Activated T-cell treated with anti-CD3 and anti-CD28 coated beads for 1 hour (primary cell): ENCODE data around the gene SLC35F6.

Experiments used
- DNase-seq: peaks from one replicate; pipeline ENCODE4 v3.0.0-alpha.2; 2020; ENCODE audit warnings: low read depth

SLC35F6 gene, protein sequence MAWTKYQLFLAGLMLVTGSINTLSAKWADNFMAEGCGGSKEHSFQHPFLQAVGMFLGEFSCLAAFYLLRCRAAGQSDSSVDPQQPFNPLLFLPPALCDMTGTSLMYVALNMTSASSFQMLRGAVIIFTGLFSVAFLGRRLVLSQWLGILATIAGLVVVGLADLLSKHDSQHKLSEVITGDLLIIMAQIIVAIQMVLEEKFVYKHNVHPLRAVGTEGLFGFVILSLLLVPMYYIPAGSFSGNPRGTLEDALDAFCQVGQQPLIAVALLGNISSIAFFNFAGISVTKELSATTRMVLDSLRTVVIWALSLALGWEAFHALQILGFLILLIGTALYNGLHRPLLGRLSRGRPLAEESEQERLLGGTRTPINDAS

DNA sequence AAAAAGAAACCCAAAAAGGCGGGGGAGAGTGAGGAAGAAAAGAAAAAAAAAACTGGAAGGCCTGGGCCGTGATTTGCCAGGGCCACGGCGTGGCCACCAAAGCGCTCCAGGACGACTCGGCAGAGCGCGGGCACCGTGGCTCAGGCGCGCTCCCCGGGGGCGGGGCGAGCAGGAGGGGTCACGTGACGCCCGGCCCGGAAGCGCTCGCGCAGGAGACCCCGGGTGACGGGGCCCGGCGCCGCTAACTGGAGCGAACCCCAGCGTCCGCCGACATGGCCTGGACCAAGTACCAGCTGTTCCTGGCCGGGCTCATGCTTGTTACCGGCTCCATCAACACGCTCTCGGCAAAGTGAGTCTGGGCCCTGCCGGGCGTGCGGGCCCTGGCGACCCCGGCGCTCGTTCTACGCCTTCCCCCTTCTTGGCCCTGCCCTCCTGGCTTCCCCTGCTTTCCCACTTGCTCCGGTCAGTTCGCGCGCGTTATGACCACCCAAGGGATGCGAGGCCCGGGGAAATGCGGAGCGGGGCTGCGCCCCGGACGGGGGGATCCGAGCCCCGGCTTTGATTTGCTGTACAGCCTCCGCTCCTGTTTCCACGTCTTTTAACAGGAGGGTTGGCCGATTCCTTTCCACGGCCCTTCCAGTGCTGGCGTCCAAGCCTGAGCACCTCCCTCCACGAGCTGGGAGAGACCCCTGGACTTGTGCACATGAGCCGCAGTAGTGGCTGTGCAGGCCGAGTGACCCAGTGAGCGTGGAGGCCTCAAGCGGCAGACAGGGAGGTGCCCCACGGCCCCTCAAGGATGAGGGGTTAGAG, at the start of gene SLC35F6:
TSS of gene SLC35F6 (plus strand) at position 207 of the 810 bp plus-strand sequence. CDS start at position 273, 66 bp downstream.
- peak; percentile 77 for DNase-seq

- no peak for DNase-seq
Observed at GRCh38 chr2:26715528-26716270, 48.4 kb upstream of the SLC35F6 start.

GRCh38 chr2:26716340-26716739, 47.7 kb upstream of the SLC35F6 start:
- no peak for DNase-seq

- no peak for DNase-seq
Observed at GRCh38 chr2:26716769-26717168, 47.3 kb upstream of the SLC35F6 start.

DNA sequence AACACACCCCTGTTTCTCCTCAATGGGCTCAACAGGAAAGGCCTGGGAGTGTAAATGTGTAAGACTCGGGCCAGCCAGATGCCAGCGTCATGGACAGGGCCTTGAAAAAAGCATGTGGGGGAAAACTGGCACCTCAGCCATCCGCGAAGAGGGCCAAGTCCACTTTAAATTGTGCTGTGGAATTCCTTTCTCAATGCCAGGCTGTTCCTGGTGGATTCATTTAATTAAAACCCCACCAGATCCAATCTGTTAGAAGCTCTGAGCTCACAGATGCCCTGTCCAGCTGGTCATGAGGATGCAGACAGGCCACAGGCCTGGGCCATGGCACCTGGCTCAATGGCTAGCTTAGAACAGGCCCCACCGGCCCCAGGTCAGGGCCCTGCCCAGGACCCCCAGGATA, 46.7 kb upstream of the SLC35F6 start:
- DNase-seq, result no peak

- no peak for DNase-seq
Observed at GRCh38 chr2:26718949-26719686, 45.0 kb upstream of the SLC35F6 start.

DNA sequence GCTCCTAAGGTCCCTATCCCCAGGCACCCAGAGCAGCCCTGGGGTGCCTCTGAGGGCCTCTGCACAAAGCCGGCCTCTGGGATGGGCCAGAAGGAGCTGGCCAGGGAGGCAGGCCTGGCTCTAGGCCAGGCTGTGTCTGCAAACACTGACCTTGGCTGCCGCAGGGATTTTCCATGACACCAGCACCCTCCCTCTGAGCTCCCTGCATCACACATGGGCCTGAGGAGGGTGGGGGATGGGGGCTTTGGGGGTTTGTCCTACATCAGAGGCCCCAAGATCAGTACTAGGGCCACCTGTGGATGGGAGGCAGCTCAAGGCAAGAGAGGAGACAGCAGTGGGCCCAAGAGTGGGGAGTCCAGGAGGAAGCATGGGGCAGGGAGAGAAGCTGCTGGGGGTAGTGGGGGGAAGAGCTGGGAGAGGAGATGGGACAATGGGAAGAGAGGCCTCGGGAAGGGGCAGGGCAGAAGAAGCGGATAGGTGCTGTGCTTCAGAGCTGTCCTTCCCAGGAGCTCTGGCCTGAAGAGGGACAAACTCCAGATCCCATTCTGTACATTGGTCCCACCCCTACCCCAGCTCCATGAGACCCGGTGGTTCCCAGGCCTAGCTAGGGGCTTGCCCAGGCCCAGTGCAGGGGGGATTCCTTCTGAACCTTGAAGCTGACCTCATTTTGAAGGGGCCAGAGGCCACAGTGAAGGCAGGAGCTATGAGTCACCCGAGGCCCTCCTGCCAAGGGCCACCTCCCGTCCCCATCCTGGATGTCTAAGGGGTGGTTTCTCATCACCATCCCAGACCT, 43.6 kb upstream of the SLC35F6 start:
- no peak for DNase-seq

DNA sequence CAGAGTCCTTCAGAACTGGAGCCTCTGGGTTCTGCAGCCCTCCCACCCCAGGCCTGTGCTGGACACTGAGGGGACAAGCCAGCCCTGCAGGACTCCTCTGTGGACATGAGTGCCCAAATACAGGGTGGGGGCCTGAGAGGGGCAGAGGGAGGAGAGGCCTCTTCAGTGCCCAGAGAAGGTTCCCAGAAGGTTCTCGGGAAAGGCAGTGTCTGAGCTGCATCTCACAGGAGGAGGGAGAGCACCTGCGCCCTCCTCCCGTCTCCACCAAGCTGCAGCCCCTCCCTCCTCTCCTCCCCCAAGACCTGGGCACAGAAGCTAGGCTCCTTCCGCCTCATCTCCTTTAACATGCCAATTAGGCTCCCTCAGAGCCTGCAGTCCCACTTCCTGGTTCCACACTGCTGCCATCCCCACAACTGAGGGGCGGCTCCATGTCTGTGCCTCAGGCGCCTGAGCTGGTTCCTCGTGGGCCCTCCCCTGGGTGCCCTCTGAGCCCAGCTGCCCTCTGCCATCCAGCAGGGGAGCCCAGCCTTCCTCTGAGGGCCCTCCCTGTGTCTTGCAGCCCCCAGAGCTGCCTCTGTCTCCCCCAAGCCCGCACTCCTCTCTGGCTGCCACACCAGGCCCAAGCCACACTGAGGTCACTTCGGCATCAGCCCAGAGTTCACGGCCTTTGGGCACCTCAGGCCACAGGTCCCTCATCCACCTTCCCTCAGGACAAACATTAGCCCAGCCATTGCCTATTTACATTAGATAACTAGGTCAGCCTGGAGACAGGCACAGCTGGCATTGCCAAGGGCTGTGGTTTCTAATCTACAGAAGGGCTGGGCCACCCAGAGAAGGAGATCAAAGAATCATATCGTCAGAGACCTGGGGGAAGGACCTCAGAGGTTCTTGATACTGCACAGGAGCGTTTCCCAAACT, 42.7 kb upstream of the SLC35F6 start:
- DNase-seq, result no peak

DNA sequence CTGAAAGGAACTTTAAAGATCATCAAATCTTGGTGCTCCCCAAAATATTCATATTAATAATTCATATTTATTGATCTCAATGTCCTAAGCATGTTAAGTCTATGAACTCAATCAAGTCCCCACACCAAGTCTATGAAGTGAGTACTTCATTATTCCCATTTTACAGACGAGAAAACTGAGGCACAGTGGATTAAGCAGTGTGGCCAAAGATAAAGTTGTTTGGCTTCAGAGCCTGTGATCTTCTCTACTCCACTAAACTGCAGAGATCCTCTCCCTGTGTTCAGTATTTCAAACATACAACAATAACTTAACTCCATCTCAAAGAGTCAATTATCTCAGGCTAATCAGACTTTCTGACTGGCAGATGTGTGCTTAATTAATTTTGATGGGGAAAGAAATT, 41.8 kb upstream of the SLC35F6 start:
- DNase-seq, result no peak

DNA sequence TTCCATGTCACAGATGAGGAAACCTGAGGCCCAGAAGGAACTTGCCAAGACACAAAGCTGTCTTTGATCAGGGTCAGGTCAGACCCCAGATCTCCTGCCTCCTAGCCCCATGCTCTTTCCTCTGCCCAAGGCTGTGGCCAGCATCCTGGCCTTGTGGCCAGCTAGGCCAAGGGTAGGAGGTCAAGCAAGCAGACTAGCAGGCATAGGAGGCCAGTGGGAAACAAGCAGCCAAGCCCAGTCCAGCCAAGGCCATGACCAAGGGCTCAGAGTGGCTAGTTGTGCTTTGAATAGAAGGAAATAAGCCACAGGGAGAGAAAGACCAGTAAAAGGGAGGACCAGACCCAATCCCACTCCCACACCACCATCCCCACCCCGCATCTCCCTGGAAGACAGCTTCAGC, 41.2 kb upstream of the SLC35F6 start:
- DNase-seq, result no peak

DNA sequence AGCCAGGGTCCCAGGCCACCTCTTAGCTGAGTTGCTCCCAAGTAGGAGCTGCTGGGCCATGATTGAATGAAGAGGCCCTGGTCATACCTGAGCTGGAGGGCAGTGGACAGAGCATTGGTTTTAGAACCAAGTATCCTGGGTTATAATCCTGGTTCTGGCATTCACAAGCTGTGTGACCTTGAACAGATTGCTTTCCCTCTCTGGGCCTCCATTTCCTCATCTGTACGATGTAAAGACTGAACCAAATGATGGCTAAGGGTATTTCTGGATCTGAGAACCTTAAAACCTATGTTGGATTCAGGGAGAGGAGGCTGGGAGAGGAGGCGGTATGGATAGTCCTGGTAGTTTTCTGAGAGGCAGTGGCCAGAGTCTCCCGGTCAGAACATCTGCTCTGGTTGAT, 40.6 kb upstream of the SLC35F6 start:
- DNase-seq, result no peak

DNA sequence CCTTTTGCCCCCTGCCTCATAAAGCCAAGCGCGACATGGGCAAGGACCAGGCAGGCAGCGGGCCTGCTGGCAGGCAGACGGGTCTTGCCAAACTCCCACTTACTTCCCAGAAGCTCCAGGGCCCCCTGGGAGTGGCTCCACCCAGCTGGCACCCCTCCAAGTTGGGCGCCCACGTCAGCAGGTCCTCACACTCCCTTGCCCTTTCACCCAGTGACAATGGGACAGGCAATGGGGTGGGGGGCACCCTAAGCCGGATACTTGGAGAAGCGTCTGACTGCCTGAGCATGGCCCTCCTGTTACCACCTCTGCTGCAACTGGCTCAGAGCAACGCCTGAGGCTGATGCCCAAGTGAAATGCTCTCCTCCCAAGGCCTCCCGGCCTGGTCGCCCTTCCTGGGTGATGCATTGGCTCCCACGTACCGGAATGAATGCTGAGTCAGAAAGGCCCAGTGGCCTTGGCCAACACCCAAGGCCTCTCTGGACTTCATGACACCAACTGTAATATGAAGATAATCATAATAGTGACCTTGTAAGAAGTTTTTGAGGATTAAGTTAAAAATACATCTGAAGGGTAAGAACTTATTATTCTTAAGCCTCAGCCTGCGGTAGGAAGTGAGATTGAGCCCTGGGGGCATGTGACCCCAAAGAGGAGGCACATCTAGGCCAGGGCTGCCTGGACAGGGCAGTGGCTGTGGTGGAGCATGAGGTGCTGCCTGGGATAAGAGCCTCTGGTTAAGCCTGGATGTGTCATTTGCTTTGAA, 39.9 kb upstream of the SLC35F6 start:
- no peak for DNase-seq

DNA sequence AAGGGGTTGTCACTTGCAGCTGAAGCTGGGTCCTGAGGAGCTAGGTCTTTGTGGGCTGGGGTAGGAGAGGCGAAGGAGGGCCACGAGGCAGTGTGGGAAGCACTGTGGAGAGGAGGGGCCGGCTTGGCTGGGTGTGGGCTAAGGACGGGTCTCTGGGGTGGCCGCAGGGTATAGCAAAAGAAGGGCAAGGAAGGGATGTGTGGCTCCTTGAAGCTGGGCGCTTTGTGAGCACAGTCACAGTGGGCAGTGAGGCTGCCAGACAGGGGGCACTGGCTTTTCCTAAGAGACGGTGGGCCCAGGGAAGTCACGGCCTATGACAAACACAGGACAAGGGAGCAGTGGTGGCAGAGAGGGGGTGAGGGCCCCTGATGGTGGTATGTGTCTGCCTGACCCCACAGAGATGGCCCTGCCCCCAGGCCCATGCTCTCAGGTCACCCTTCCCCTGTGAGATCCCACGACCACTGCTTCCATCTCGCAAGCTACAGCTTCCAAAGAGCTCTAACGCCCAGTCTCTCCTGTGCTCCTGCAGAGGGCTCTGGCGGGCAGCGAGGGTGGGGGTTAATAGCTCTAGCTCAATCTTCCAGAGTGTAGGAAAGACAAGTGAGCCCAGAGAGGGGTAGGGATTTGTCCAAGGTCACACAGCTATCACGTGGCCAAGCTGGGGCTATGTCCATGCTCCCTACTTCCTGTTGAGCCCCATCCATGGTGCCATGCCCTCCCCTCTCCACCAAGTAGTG, 39.1 kb upstream of the SLC35F6 start:
- DNase-seq, result no peak

DNA sequence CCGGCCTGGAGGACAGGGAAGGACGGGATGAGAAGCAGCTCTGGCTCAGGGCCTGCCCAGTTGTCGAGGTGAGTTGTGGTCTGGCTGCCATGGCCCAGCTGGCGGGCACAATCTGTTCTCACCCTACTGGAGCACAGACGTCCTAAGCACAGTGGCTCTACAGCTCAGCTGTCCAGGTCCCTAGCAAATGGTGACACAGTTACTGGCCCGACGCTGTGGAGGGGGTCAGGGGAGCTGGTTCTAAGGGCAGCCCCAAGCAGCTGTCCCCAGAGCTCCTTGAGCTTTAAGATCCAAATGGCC, 38.6 kb upstream of the SLC35F6 start:
- no peak for DNase-seq

DNA sequence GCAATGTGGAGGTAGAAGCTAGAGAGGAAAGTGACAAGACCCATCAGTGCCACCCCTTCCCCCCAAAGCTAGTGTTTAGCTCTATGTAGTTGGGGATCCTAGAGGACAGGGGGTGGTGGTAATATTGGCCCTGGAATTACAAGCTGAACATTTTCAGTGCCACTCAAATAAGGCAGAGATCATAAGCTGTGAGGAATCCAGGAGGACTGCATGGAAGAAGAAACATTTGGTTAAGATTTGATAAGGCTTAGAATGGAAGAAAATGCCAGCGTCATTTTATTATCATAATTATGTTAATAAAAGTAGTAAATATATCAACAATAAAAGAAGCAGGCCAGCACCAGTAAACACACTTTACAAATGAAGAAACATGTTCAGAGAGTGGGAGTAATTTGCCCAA, 37.9 kb upstream of the SLC35F6 start:
- no peak for DNase-seq

- DNase-seq, result peak; percentile 13
Observed at GRCh38 chr2:26727641-26728561, 36.2 kb upstream of the SLC35F6 start.

GRCh38 chr2:26729311-26729710, 34.8 kb upstream of the SLC35F6 start:
- DNase-seq, result no peak
